CMK (cell line): ENCODE data around the gene CIBAR2.

Source experiments
- DNase-seq: peaks from one replicate; pipeline ENCODE4 v3.0.0-alpha.2; 2010; ENCODE audit warnings: low read depth

The CIBAR2 gene

GRCh38 chr16:85112364-85112763 is at the start of gene CIBAR2:
Gene CIBAR2 (minus strand): TSS chr16:85112472. CDS start chr16:85112352, 120 bp downstream.
- no peak for DNase-seq

- no peak for DNase-seq
Measured at GRCh38 chr16:85159179-85159980, 47.1 kb upstream of the CIBAR2 start.

- no peak for DNase-seq
Measured at GRCh38 chr16:85158743-85159178, 46.5 kb upstream of the CIBAR2 start.

GRCh38 chr16:85157813-85158742 is 45.8 kb upstream of the CIBAR2 start:
- DNase-seq = peak; percentile 73

GRCh38 chr16:85157372-85157771 is 45.1 kb upstream of the CIBAR2 start:
- no peak for DNase-seq

- no peak for DNase-seq
Measured at GRCh38 chr16:85156869-85157268, 44.6 kb upstream of the CIBAR2 start.

- DNase-seq = no peak
Measured at GRCh38 chr16:85156440-85156839, 44.2 kb upstream of the CIBAR2 start.

- no peak for DNase-seq
Measured at GRCh38 chr16:85153656-85154091, 41.4 kb upstream of the CIBAR2 start.

GRCh38 chr16:85153046-85153445 is 40.8 kb upstream of the CIBAR2 start:
- no peak for DNase-seq

- DNase-seq = no peak
Measured at GRCh38 chr16:85152414-85153030, 40.2 kb upstream of the CIBAR2 start.

GRCh38 chr16:85151603-85152413 is 39.5 kb upstream of the CIBAR2 start:
- no peak for DNase-seq

- DNase-seq = no peak
Measured at GRCh38 chr16:85151079-85151602, 38.9 kb upstream of the CIBAR2 start.

- no peak for DNase-seq
Measured at GRCh38 chr16:85150331-85150940, 38.2 kb upstream of the CIBAR2 start.

- DNase-seq = no peak
Measured at GRCh38 chr16:85149776-85150175, 37.5 kb upstream of the CIBAR2 start.

GRCh38 chr16:85148931-85149330 is 36.7 kb upstream of the CIBAR2 start:
- no peak for DNase-seq

GRCh38 chr16:85146922-85147651 is 34.8 kb upstream of the CIBAR2 start:
- DNase-seq = no peak

- DNase-seq = no peak
Measured at GRCh38 chr16:85146532-85146797, 34.2 kb upstream of the CIBAR2 start.

- no peak for DNase-seq
Measured at GRCh38 chr16:85145734-85146531, 33.7 kb upstream of the CIBAR2 start.

GRCh38 chr16:85145188-85145587 is 32.9 kb upstream of the CIBAR2 start:
- no peak for DNase-seq
